Measurements from ENCODE around the gene HBEGF. TPM values are rescaled to one million over a fixed set of nuclear protein-coding genes. Genes with fewer than 3 reads are reported as not detected.

The HBEGF gene
- total RNA-seq, 4 donors from 2014 or later = 27.1 to 30.9 (median 27.8) TPM

DNA sequence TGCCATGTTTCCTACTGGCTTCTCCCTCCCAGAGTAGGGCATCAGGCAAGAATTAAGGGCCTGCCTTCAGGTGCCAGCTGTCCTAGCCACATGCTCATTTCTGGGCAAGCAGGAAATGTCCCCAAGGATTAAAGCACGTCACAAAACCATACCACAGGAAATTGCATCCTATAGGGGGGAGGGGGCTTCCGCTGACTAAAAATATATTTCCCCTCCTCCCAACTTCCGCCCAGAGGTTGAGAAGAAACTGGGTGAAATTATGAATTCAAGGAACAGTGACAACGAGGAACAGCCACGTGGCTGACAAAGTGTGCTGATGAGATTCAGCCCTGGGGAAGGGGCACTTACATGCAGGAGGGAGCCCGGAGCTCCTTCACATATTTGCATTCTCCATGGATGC is 4.1 kb downstream of the HBEGF start:
- DNase-seq (ENCODE audit: low spot score in 2 of 2) = peak in 1 of 2 donors; percentile 46
- Histone ChIP-seq H3K4me3 (no peak overlapping the region), H3K9me3 (no peaks in the 10 kb centered on the region), H3K27me3 (no peaks in the 10 kb centered on the region), H3K4me1 (peaks cover 0 to 89% (median 46%) of the 10 kb centered on the region in 4 donors), H3K27ac (peak overlapping the region; percentile 44 to 94 (median 73)), H3K36me3 (no peaks in the 10 kb centered on the region)
- 33 to 40% methylated on average over 6 of the region's 6 CpGs for WGBS, 2 donors
- TF ChIP-seq, protein P1, sequence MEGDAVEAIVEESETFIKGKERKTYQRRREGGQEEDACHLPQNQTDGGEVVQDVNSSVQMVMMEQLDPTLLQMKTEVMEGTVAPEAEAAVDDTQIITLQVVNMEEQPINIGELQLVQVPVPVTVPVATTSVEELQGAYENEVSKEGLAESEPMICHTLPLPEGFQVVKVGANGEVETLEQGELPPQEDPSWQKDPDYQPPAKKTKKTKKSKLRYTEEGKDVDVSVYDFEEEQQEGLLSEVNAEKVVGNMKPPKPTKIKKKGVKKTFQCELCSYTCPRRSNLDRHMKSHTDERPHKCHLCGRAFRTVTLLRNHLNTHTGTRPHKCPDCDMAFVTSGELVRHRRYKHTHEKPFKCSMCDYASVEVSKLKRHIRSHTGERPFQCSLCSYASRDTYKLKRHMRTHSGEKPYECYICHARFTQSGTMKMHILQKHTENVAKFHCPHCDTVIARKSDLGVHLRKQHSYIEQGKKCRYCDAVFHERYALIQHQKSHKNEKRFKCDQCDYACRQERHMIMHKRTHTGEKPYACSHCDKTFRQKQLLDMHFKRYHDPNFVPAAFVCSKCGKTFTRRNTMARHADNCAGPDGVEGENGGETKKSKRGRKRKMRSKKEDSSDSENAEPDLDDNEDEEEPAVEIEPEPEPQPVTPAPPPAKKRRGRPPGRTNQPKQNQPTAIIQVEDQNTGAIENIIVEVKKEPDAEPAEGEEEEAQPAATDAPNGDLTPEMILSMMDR (IDR thresholded peaks at IDR 0.05) = no peak
- TF ChIP-seq EP300 (IDR thresholded peaks at IDR 0.05) = peak; percentile 88 to 90

DNA sequence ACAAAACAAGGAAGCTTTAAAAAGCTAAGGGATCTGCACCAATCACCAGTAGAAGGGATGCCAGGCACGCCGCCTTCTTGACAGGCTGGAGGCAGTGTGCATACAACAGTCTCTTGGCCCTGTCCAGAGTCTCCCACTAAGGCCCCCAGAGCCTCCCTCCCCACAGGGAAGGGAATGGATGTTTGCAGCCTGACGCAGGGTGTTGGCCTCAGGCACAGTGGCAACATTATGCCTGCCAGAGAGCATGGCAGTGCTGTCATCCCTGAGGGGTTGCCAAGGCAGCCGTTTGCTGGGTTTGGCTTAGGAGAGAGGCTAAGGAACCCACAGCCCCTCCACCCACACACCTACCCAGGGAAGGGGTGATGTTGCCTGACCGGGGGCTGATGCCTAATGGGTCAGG is 4.8 kb downstream of the HBEGF start:
- H3K4me3 ChIP-seq = no peak overlapping the region
- peaks cover 0 to 88% (median 46%) of the 10 kb centered on the region in 4 donors for H3K4me1 ChIP-seq
- no peaks in the 10 kb centered on the region for H3K36me3 ChIP-seq
- no peaks in the 10 kb centered on the region for H3K9me3 ChIP-seq
- TF ChIP-seq, protein P1 (IDR thresholded peaks at IDR 0.05) = peak in 1 of 5 experiments; percentile 7
- peak in 1 of 2 donors; percentile 34 for TF ChIP-seq POLR2A (IDR thresholded peaks at IDR 0.05)
- TF ChIP-seq EP300 (IDR thresholded peaks at IDR 0.05) = peak in 1 of 2 donors; percentile 81
- no peaks in the 10 kb centered on the region for H3K27me3 ChIP-seq
- DNase-seq (ENCODE audit: low spot score in 2 of 2) = no peak
- H3K27ac ChIP-seq = peak overlapping the region; percentile 44 to 94 (median 73)
- 31 to 38% methylated on average over 2 to 4 of the region's 5 CpGs for WGBS, 2 donors

GRCh38 chr5:140340605-140341121 is 5.7 kb downstream of the HBEGF start:
- H3K4me1 ChIP-seq = peaks cover 0 to 97% (median 53%) of the 10 kb centered on the region in 4 donors

GRCh38 chr5:140339636-140340035 is 6.8 kb downstream of the HBEGF start:
- peaks cover 0 to 88% (median 53%) of the 10 kb centered on the region in 4 donors for H3K4me1 ChIP-seq
- WGBS, 2 donors = 67 to 75% methylated on average over 4 of the region's 4 CpGs
- no peaks in the 10 kb centered on the region for H3K9me3 ChIP-seq
- no peak for DNase-seq (ENCODE audit: low spot score in 2 of 2)
- H3K27me3 ChIP-seq = no peaks in the 10 kb centered on the region
- no peak overlapping the region for H3K4me3 ChIP-seq
- peaks cover 0 to 12% (median 0%) of the 10 kb centered on the region in 3 donors for H3K36me3 ChIP-seq
- TF ChIP-seq POLR2A (IDR thresholded peaks at IDR 0.05) = no peak
- TF ChIP-seq, protein P1 (IDR thresholded peaks at IDR 0.05) = no peak
- peak overlapping the region in 3 of 4 donors; percentile 51 to 94 (median 86) for H3K27ac ChIP-seq

More at GRCh38 chr5:140340605-140341121, 5.7 kb downstream of the HBEGF start:
- TF ChIP-seq EP300 (IDR thresholded peaks at IDR 0.05) = no peak
- TF ChIP-seq, protein P1 (IDR thresholded peaks at IDR 0.05) = no peak
- no peak for TF ChIP-seq POLR2A (IDR thresholded peaks at IDR 0.05)
- no peaks in the 10 kb centered on the region for H3K9me3 ChIP-seq
- H3K27ac ChIP-seq = peak overlapping the region; percentile 44 to 94 (median 73)
- no peak for DNase-seq (ENCODE audit: low spot score in 2 of 2)
- H3K4me3 ChIP-seq = no peak overlapping the region
- no peaks in the 10 kb centered on the region for H3K27me3 ChIP-seq
- peaks cover 0 to 2% (median 0%) of the 10 kb centered on the region in 3 donors for H3K36me3 ChIP-seq

- no peak for DNase-seq (ENCODE audit: low spot score in 2 of 2)
- 61 to 63% methylated on average over 2 of the region's 2 CpGs for WGBS, 2 donors
- peaks cover 0 to 80% (median 53%) of the 10 kb centered on the region in 4 donors for H3K4me1 ChIP-seq
- H3K4me3 ChIP-seq = no peak overlapping the region
- no peak for TF ChIP-seq EP300 (IDR thresholded peaks at IDR 0.05)
- TF ChIP-seq, protein P1 (IDR thresholded peaks at IDR 0.05) = no peak
- TF ChIP-seq POLR2A (IDR thresholded peaks at IDR 0.05) = no peak
- H3K27me3 ChIP-seq = no peaks in the 10 kb centered on the region
- no peaks in the 10 kb centered on the region for H3K9me3 ChIP-seq
- peaks cover 0 to 20% (median 0%) of the 10 kb centered on the region in 3 donors for H3K36me3 ChIP-seq
- peak overlapping the region in 2 of 4 donors; percentile 86 to 94 for H3K27ac ChIP-seq
These were observed 7.5 kb downstream of the HBEGF start for GRCh38 chr5:140338908-140339307.

Measured in tibial nerve (tissue), 4 donors.